Loucy (cell line): Measurements from ENCODE around the gene PARP6.

Source experiments
- CTCF ChIP-seq: fragments of 200-600 bp; sonication (generic); conservative IDR thresholded peaks from 2 replicates; pipeline ENCODE4 v1.5.1; 2014; ENCODE audit warnings: mild to moderate bottlenecking, antibody characterized with exemption, low read length
- EZH2phosphoT487 ChIP-seq: fragments of 200-600 bp; IDR thresholded peaks from 2 replicates; pipeline ENCODE4 v1.6.1; 2018; ENCODE audit warnings: antibody characterized with exemption, mild to moderate bottlenecking, moderate library complexity, borderline replicate concordance

GRCh38 chr15:72302955-72303354, 30.6 kb upstream of the PARP6 start:
- TF ChIP-seq CTCF (no peak), EZH2phosphoT487 (no peak)
